ENCODE data around the gene KDM4C.
"Not testable (repeated sequence)": the region's sequence is repeated elsewhere in the genome, so short reads cannot be mapped to it uniquely, and the experiment has no call there.

KDM4C gene

DNA sequence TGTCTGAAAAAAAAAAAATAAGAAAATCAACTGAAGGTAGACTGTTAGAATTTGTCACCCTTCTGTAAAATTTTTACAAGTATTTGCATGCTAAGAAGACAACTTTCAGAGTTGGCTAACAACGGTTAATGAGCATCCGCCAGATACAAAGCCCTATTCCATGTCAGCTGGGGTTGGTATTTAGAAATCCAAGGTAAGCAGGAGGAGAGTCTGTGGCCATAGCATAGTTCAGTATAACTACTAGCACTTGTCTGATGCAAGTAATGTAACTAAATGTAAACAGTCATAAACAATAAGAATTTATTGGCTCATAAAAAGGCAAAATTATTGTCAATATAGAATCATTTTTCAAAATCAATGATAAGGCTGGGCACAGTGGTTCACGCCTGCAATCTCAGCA, 45.7 kb upstream of the KDM4C start:
- ATAC-seq (ENCODE audit: insufficient read depth, low read depth), result no peak
- no peak overlapping the region for H2AFZ ChIP-seq (ENCODE audit: low read depth, low read length)

GRCh38 chr9:6714176-6714575, 43.6 kb upstream of the KDM4C start:
- H3K4me1 ChIP-seq (ENCODE audit: insufficient read depth, low read length), result no peaks in the 10 kb centered on the region
- no peaks in the 10 kb centered on the region for H3K36me3 ChIP-seq (ENCODE audit: insufficient read depth, low read length)
- no peak overlapping the region for H3K4me3 ChIP-seq (ENCODE audit: low read depth in 1 of 2, low read length in 2 of 2)
- H2AFZ ChIP-seq (ENCODE audit: low read depth, low read length), result no peak overlapping the region
- no peak overlapping the region for H3K27ac ChIP-seq (ENCODE audit: low read length)
- no peaks in the 10 kb centered on the region for H4K20me1 ChIP-seq (ENCODE audit: insufficient read depth, low read length)
- TF ChIP-seq CTCF (IDR thresholded peaks at IDR 0.05; ENCODE audit: borderline replicate concordance, extremely low read depth, low read length, poor library complexity, severe bottlenecking) (no peak), EZH2 (IDR thresholded peaks at IDR 0.05; ENCODE audit: borderline replicate concordance, low read depth, low read length, severe bottlenecking) (no peak)
- peaks cover under 1% of the 10 kb centered on the region for H3K9me3 ChIP-seq (ENCODE audit: insufficient read depth, low read length, severe bottlenecking)
- H3K79me2 ChIP-seq (ENCODE audit: insufficient read depth, low read length), result no peaks in the 10 kb centered on the region
- H3K9ac ChIP-seq (ENCODE audit: low read depth, low read length), result no peak overlapping the region
- no peak overlapping the region for H3K4me2 ChIP-seq (ENCODE audit: insufficient read depth, low read length)
- H3K27me3 ChIP-seq (ENCODE audit: insufficient read depth, low read length, poor library complexity), result no peaks in the 10 kb centered on the region
- no peak for ATAC-seq (ENCODE audit: insufficient read depth, low read depth)
- no peak for DNase-seq

More for the DNA sequence above, 45.7 kb upstream of the KDM4C start:
- no peaks in the 10 kb centered on the region for H3K4me1 ChIP-seq (ENCODE audit: insufficient read depth, low read length)
- no peak for TF ChIP-seq CTCF (IDR thresholded peaks at IDR 0.05; ENCODE audit: borderline replicate concordance, extremely low read depth, low read length, poor library complexity, severe bottlenecking)
- TF ChIP-seq EZH2 (IDR thresholded peaks at IDR 0.05; ENCODE audit: borderline replicate concordance, low read depth, low read length, severe bottlenecking), result no peak
- H3K27me3 ChIP-seq (ENCODE audit: insufficient read depth, low read length, poor library complexity), result no peaks in the 10 kb centered on the region
- H3K9ac ChIP-seq (ENCODE audit: low read depth, low read length), result no peak overlapping the region
- DNase-seq, result no peak
- no peaks in the 10 kb centered on the region for H3K36me3 ChIP-seq (ENCODE audit: insufficient read depth, low read length)
- peaks cover 6% of the 10 kb centered on the region for H3K9me3 ChIP-seq (ENCODE audit: insufficient read depth, low read length, severe bottlenecking)
- H4K20me1 ChIP-seq (ENCODE audit: insufficient read depth, low read length), result no peaks in the 10 kb centered on the region
- H3K27ac ChIP-seq (ENCODE audit: low read length), result no peak overlapping the region
- H3K4me2 ChIP-seq (ENCODE audit: insufficient read depth, low read length), result no peak overlapping the region
- H3K4me3 ChIP-seq (ENCODE audit: low read depth in 1 of 2, low read length in 2 of 2), result no peak overlapping the region
- no peaks in the 10 kb centered on the region for H3K79me2 ChIP-seq (ENCODE audit: insufficient read depth, low read length)

- H3K27ac ChIP-seq (ENCODE audit: low read length); H3K4me2 ChIP-seq (ENCODE audit: insufficient read depth, low read length): not testable (repeated sequence)
These were observed 42.5 kb upstream of the KDM4C start for GRCh38 chr9:6715153-6715754.

GRCh38 chr9:6715755-6716643, 41.8 kb upstream of the KDM4C start:
- no peak overlapping the region for H3K27ac ChIP-seq (ENCODE audit: low read length)

More at GRCh38 chr9:6715153-6715754, 42.5 kb upstream of the KDM4C start:
- H3K79me2 ChIP-seq (ENCODE audit: insufficient read depth, low read length); H3K4me1 ChIP-seq (ENCODE audit: insufficient read depth, low read length); DNase-seq; ATAC-seq (ENCODE audit: insufficient read depth, low read depth); H2AFZ ChIP-seq (ENCODE audit: low read depth, low read length); H3K27me3 ChIP-seq (ENCODE audit: insufficient read depth, low read length, poor library complexity); H3K36me3 ChIP-seq (ENCODE audit: insufficient read depth, low read length); H3K9ac ChIP-seq (ENCODE audit: low read depth, low read length); H3K4me3 ChIP-seq (ENCODE audit: low read depth in 1 of 2, low read length in 2 of 2); H4K20me1 ChIP-seq (ENCODE audit: insufficient read depth, low read length); H3K9me3 ChIP-seq (ENCODE audit: insufficient read depth, low read length, severe bottlenecking): not testable (repeated sequence)

More at GRCh38 chr9:6715755-6716643, 41.8 kb upstream of the KDM4C start:
- H3K4me3 ChIP-seq (ENCODE audit: low read depth in 1 of 2, low read length in 2 of 2), result no peak overlapping the region
- H3K9ac ChIP-seq (ENCODE audit: low read depth, low read length), result no peak overlapping the region
- H3K4me1 ChIP-seq (ENCODE audit: insufficient read depth, low read length), result no peaks in the 10 kb centered on the region
- ATAC-seq (ENCODE audit: insufficient read depth, low read depth) (no peak), DNase-seq (no peak)
- no peaks in the 10 kb centered on the region for H3K27me3 ChIP-seq (ENCODE audit: insufficient read depth, low read length, poor library complexity)
- TF ChIP-seq CTCF (IDR thresholded peaks at IDR 0.05; ENCODE audit: borderline replicate concordance, extremely low read depth, low read length, poor library complexity, severe bottlenecking), result no peak
- no peak for TF ChIP-seq EZH2 (IDR thresholded peaks at IDR 0.05; ENCODE audit: borderline replicate concordance, low read depth, low read length, severe bottlenecking)
- H3K4me2 ChIP-seq (ENCODE audit: insufficient read depth, low read length), result no peak overlapping the region
- H2AFZ ChIP-seq (ENCODE audit: low read depth, low read length), result no peak overlapping the region
- no peaks in the 10 kb centered on the region for H3K9me3 ChIP-seq (ENCODE audit: insufficient read depth, low read length, severe bottlenecking)
- no peaks in the 10 kb centered on the region for H4K20me1 ChIP-seq (ENCODE audit: insufficient read depth, low read length)
- H3K79me2 ChIP-seq (ENCODE audit: insufficient read depth, low read length), result no peaks in the 10 kb centered on the region
- no peaks in the 10 kb centered on the region for H3K36me3 ChIP-seq (ENCODE audit: insufficient read depth, low read length)

Measured in DND-41 (cell line).